ENCODE data around the gene CDCA4.
"Not testable (repeated sequence)": the region's sequence is repeated elsewhere in the genome, so short reads cannot be mapped to it uniquely, and the experiment has no call there.

CDCA4 gene

GRCh38 chr14:105020815-105021655 lies at the start of gene CDCA4:
CDCA4 (minus strand) TSS chr14:105021083; CDS start chr14:105011929, 9,154 bp downstream.
- DNase-seq (ENCODE audit: low read depth in 2 of 2) = peak; percentile 98

GRCh38 chr14:105069871-105070759 lies 49.2 kb upstream of the CDCA4 start:
- no peak for DNase-seq (ENCODE audit: low read depth in 2 of 2)

- DNase-seq (ENCODE audit: low read depth in 2 of 2) = no peak
Measured at GRCh38 chr14:105069522-105069870, 48.6 kb upstream of the CDCA4 start.

GRCh38 chr14:105068818-105069217 lies 47.9 kb upstream of the CDCA4 start:
- DNase-seq (ENCODE audit: low read depth in 2 of 2) = no peak

- no peak for DNase-seq (ENCODE audit: low read depth in 2 of 2)
Measured at GRCh38 chr14:105067969-105068301, 47.1 kb upstream of the CDCA4 start.

- no peak for DNase-seq (ENCODE audit: low read depth in 2 of 2)
Measured at GRCh38 chr14:105067140-105067968, 46.5 kb upstream of the CDCA4 start.

- DNase-seq (ENCODE audit: low read depth in 2 of 2) = no peak
Measured at GRCh38 chr14:105066240-105067071, 45.6 kb upstream of the CDCA4 start.

GRCh38 chr14:105065280-105066228 lies 44.7 kb upstream of the CDCA4 start, which contains the start of gene GPR132:
GPR132 (minus strand) TSS chr14:105065430; CDS start chr14:105055420, 10,010 bp downstream.
- DNase-seq (ENCODE audit: low read depth in 2 of 2) = peak; percentile 70 to 81

GRCh38 chr14:105064721-105065143 lies 43.8 kb upstream of the CDCA4 start:
- DNase-seq (ENCODE audit: low read depth in 2 of 2) = no peak

GRCh38 chr14:105064001-105064400 lies 43.1 kb upstream of the CDCA4 start:
- DNase-seq (ENCODE audit: low read depth in 2 of 2) = no peak

GRCh38 chr14:105063506-105063905 lies 42.6 kb upstream of the CDCA4 start:
- DNase-seq (ENCODE audit: low read depth in 2 of 2) = not testable (repeated sequence)

- no peak for DNase-seq (ENCODE audit: low read depth in 2 of 2)
Measured at GRCh38 chr14:105063056-105063455, 42.2 kb upstream of the CDCA4 start.

- no peak for DNase-seq (ENCODE audit: low read depth in 2 of 2)
Measured at GRCh38 chr14:105062048-105062433, 41.2 kb upstream of the CDCA4 start.

- DNase-seq (ENCODE audit: low read depth in 2 of 2) = no peak
Measured at GRCh38 chr14:105061428-105062047, 40.7 kb upstream of the CDCA4 start.

- DNase-seq (ENCODE audit: low read depth in 2 of 2) = no peak
Measured at GRCh38 chr14:105060751-105061427, 40.0 kb upstream of the CDCA4 start.

GRCh38 chr14:105059925-105060565 lies 39.2 kb upstream of the CDCA4 start:
- no peak for DNase-seq (ENCODE audit: low read depth in 2 of 2)

- DNase-seq (ENCODE audit: low read depth in 2 of 2) = no peak
Measured at GRCh38 chr14:105059035-105059924, 38.4 kb upstream of the CDCA4 start.
